GM12874 (cell line): Measurements from ENCODE around the gene THSD4.

Experiments
- CTCF ChIP-seq: IDR thresholded peaks from 2 replicates; pipeline ENCODE4 v1.5.1; 2011; ENCODE audit warnings: low read depth, mild to moderate bottlenecking, control low read depth, low read length, moderate library complexity; ENCODE audit not compliant: insufficient read depth

THSD4 gene

GRCh38 chr15:71447328-71448250 is 332.3 kb downstream of the THSD4 start:
- TF ChIP-seq CTCF, result no peak

- TF ChIP-seq CTCF, result peak; percentile 76
These were observed 333.4 kb downstream of the THSD4 start for GRCh38 chr15:71448688-71449114.

GRCh38 chr15:71449363-71449762 is 334.1 kb downstream of the THSD4 start:
- no peak for TF ChIP-seq CTCF

- no peak for TF ChIP-seq CTCF
These were observed 334.7 kb downstream of the THSD4 start for GRCh38 chr15:71449956-71450355.

GRCh38 chr15:71451130-71451529 is 335.9 kb downstream of the THSD4 start:
- TF ChIP-seq CTCF, result no peak

GRCh38 chr15:71452893-71453292 is 337.6 kb downstream of the THSD4 start:
- no peak for TF ChIP-seq CTCF

GRCh38 chr15:71454462-71454996 is 339.3 kb downstream of the THSD4 start:
- no peak for TF ChIP-seq CTCF
